ENCODE data around the gene ZNRF1. TPM values are rescaled to one million over a fixed set of nuclear protein-coding genes. Genes with fewer than 3 reads are reported as not detected.

ZNRF1 gene
- polyA plus RNA-seq, 1 experiment, result 24.1 TPM

DNA sequence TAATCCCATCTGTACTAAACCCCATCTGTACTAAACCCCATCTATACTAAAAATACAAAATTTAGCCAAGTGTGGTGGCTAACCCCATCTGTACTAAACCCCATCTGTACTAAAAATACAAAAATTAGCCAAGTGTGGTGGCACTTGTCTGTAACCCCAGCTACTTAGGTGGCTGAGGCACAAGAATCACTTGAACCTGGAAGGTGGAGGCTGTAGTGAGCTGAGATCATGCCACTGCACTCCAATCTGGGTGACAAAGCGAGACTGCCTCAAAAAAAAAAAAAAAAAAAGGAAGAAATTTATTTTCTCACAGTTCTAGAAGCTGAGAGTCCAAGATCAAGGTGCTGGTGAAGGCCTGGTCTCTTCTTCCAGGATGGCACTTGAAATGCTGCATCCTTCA is 161.6 kb downstream of the ZNRF1 start:
- Histone ChIP-seq H3K36me3 (ENCODE audit: control insufficient read depth, insufficient read depth, low read length) (peaks cover 5% of the 10 kb centered on the region), H3K27me3 (ENCODE audit: control insufficient read depth, insufficient read depth, low read length) (no peaks in the 10 kb centered on the region), H3K4me3 (ENCODE audit: low read depth, low read length) (no peak overlapping the region)
- ChIA-PET CTCF (interaction anchor here (0.6 kb wide), 1 partner anchor 59 kb away, joined by 7 read pairs; no protein-coding TSS in a partner anchor), POLR2A (no interaction called here)
- DNase-seq (ENCODE audit: low read depth), result no peak
- no peak for TF ChIP-seq CTCF (IDR thresholded peaks at IDR 0.05; ENCODE audit: insufficient read depth, low read depth, low read length)

Other genes starting within 250 kb of the ZNRF1 start
- not detected in 2 replicates for gene FA2H, start 224.2 kb upstream of the ZNRF1 start, polyA plus RNA-seq (2011; rRNA removed)
- gene WDR59, start 13.9 kb upstream of the ZNRF1 start, polyA plus RNA-seq (2011; rRNA removed), result 36.7 and 47.5 TPM in 2 replicates
- 0.60 and 0.71 TPM in 2 replicates for gene LDHD, start 117.8 kb downstream of the ZNRF1 start, polyA plus RNA-seq (2011; rRNA removed)
- 3.4 and 5.7 TPM in 2 replicates for gene ZFP1, start 149.5 kb downstream of the ZNRF1 start, polyA plus RNA-seq (2011; rRNA removed)
- gene CTRB2, start 208.1 kb downstream of the ZNRF1 start, polyA plus RNA-seq (2011; rRNA removed), result not detected in 2 replicates
- not detected in 2 replicates for gene CTRB1, start 220.0 kb downstream of the ZNRF1 start, polyA plus RNA-seq (2011; rRNA removed)